Neural cell (in vitro differentiated cells): ENCODE measurements around the gene PSMD4. TPM values are rescaled to one million over a fixed set of nuclear protein-coding genes. Genes with fewer than 3 reads are reported as not detected.

ENCODE experiments used
- H2AFZ ChIP-seq: fragments of 200-600, 300-800 bp; sonication (generic), shearing (Covaris generic); 2 replicates; pipeline ENCODE4 v1.6.0; 2014; ENCODE audit warnings: low read depth, mild to moderate bottlenecking, antibody characterized with exemption, low read length, moderate library complexity
- H3F3A ChIP-seq: fragments of 200-600 bp; shearing (Covaris generic); 2 replicates; pipeline ENCODE4 v1.6.1; 2016; ENCODE audit warnings: mild to moderate bottlenecking, moderate library complexity, mixed read lengths, antibody characterized with exemption, low read length; ENCODE audit not compliant: insufficient read depth, poor library complexity, severe bottlenecking
- H3K27ac ChIP-seq: fragments of 200-600, 300-800 bp; sonication (generic), shearing (Covaris generic); 2 replicates; pipeline ENCODE4 v1.5.1; 2014; ENCODE audit warnings: mild to moderate bottlenecking, low read length, moderate library complexity
- H3K27me3 ChIP-seq: fragments of 300-800, 200-600 bp; sonication (generic), shearing (Covaris generic); 2 replicates; pipeline ENCODE4 v1.6.0; 2014; ENCODE audit warnings: mild to moderate bottlenecking, low read depth, low read length, moderate library complexity; ENCODE audit not compliant: insufficient read depth
- H3K36me3 ChIP-seq: fragments of 300-800, 200-600 bp; sonication (generic), shearing (Covaris generic); 2 replicates; pipeline ENCODE4 v1.5.1; 2014; ENCODE audit warnings: mild to moderate bottlenecking, antibody characterized with exemption, low read length, moderate library complexity; ENCODE audit not compliant: insufficient read depth
- H3K4me2 ChIP-seq: fragments of 300-800, 200-600 bp; sonication (generic), shearing (Covaris generic); 2 replicates; pipeline ENCODE4 v1.6.0; 2014; ENCODE audit warnings: mild to moderate bottlenecking, low read length
- H3K4me3 ChIP-seq: fragments of 300-800, 200-600 bp; sonication (generic), shearing (Covaris generic); 2 replicates; pipeline ENCODE4 v1.5.1; 2014; ENCODE audit warnings: mild to moderate bottlenecking, low read length, moderate library complexity
- H3K79me2 ChIP-seq: fragments of 200-600 bp; shearing (Covaris generic); replicated peaks from 2 replicates; pipeline ENCODE4 v1.6.0; 2014; ENCODE audit warnings: mild to moderate bottlenecking, low read length, moderate library complexity; ENCODE audit not compliant: insufficient read depth
- H3K9ac ChIP-seq: fragments of 300-800, 200-600 bp; sonication (generic), shearing (Covaris generic); 2 replicates; pipeline ENCODE4 v1.6.1; 2016; ENCODE audit warnings: mild to moderate bottlenecking, low read length, mixed read lengths
- H3K9me2 ChIP-seq: fragments of 200-600 bp; shearing (Covaris generic); 2 replicates; pipeline ENCODE4 v1.6.1; 2016; ENCODE audit warnings: mild to moderate bottlenecking, low read length, mixed read lengths; ENCODE audit not compliant: insufficient read depth
- H3K9me3 ChIP-seq: fragments of 200-600, 300-800 bp; sonication (generic), shearing (Covaris generic); 2 replicates; pipeline ENCODE4 v1.6.1; 2016; ENCODE audit warnings: mild to moderate bottlenecking, mixed run types, low read length, moderate library complexity, mixed read lengths
- H4K20me1 ChIP-seq: fragments of 200-600 bp; shearing (Covaris generic); 2 replicates; pipeline ENCODE4 v1.6.1; 2016; ENCODE audit warnings: mild to moderate bottlenecking, mixed run types; ENCODE audit not compliant: insufficient read depth
- EP300 ChIP-seq: fragments of 450-650 bp; conservative IDR thresholded peaks from 2 replicates; pipeline ENCODE4 v1.6.1; 2014; ENCODE audit warnings: antibody characterized with exemption, mild to moderate bottlenecking, moderate library complexity; ENCODE audit not compliant: poor library complexity, severe bottlenecking
- EZH2 ChIP-seq: fragments of 200-600, 300-800 bp; shearing (Covaris generic), sonication (generic); IDR thresholded peaks from 2 replicates; pipeline ENCODE4 v1.6.1; 2014; ENCODE audit warnings: antibody characterized with exemption, low read length, borderline replicate concordance, mild to moderate bottlenecking; ENCODE audit not compliant: insufficient read depth, poor library complexity, severe bottlenecking
- MXI1 ChIP-seq: fragments of 450-650 bp; conservative IDR thresholded peaks from 2 replicates; pipeline ENCODE4 v1.6.1; 2014; ENCODE audit warnings: antibody characterized with exemption, mild to moderate bottlenecking; ENCODE audit not compliant: poor library complexity, severe bottlenecking
- POLR2AphosphoS5 ChIP-seq: IDR thresholded peaks from 2 replicates; pipeline ENCODE4 v1.6.1; 2012
- RAD21 ChIP-seq: fragments of 450-650 bp; conservative IDR thresholded peaks from 2 replicates; pipeline ENCODE4 v1.6.1; 2014; ENCODE audit warnings: antibody characterized with exemption, mild to moderate bottlenecking, moderate library complexity
- SMC3 ChIP-seq: fragments of 450-650 bp; conservative IDR thresholded peaks from 2 replicates; pipeline ENCODE4 v1.6.1; 2014; ENCODE audit warnings: antibody characterized with exemption, mild to moderate bottlenecking, moderate library complexity; ENCODE audit not compliant: poor library complexity
- TAF1 ChIP-seq: IDR thresholded peaks from 2 replicates; pipeline ENCODE4 v1.6.1; 2012; ENCODE audit warnings: low read depth
- polyA plus RNA-seq: library from polyadenylated mRNA; depleted of rRNA; stranded (reverse); fragments of >200 nt; gene quantifications from 2 replicates; pipeline ENCODE4 v1.2.3, GENCODE V29; 2014
- TF ChIP-seq, protein P1 (sequence below): IDR thresholded peaks from 2 replicates; pipeline ENCODE4 v1.6.1; 2012; ENCODE audit warnings: borderline replicate concordance
- TF ChIP-seq, protein P2 (sequence below): fragments of 450-650 bp; IDR thresholded peaks from 2 replicates; pipeline ENCODE4 v1.5.1; 2014; ENCODE audit warnings: antibody characterized with exemption, mild to moderate bottlenecking, moderate library complexity; ENCODE audit not compliant: poor library complexity, severe bottlenecking

Gene PSMD4
- polyA plus RNA-seq, 1 donor from 2014 or later, result 341 TPM

GRCh38 chr1:151210830-151211229, 43.7 kb upstream of the PSMD4 start:
- Histone ChIP-seq H2AFZ (no peak overlapping the region), H3K9me2 (no peaks in the 10 kb centered on the region), H3K4me2 (no peak overlapping the region), H3F3A (no peaks in the 10 kb centered on the region), H3K4me3 (no peak overlapping the region), H4K20me1 (peaks cover 4% of the 10 kb centered on the region), H3K79me2 (peaks cover 34% of the 10 kb centered on the region), H3K27me3 (no peaks in the 10 kb centered on the region), H3K9ac (no peak overlapping the region), H3K9me3 (no peaks in the 10 kb centered on the region), H3K36me3 (no peaks in the 10 kb centered on the region), H3K27ac (no peak overlapping the region)
- no peak for TF ChIP-seq EP300
- no peak for TF ChIP-seq SMC3
- TF ChIP-seq EZH2, result no peak
- no peak for TF ChIP-seq POLR2AphosphoS5
- TF ChIP-seq, protein P1, sequence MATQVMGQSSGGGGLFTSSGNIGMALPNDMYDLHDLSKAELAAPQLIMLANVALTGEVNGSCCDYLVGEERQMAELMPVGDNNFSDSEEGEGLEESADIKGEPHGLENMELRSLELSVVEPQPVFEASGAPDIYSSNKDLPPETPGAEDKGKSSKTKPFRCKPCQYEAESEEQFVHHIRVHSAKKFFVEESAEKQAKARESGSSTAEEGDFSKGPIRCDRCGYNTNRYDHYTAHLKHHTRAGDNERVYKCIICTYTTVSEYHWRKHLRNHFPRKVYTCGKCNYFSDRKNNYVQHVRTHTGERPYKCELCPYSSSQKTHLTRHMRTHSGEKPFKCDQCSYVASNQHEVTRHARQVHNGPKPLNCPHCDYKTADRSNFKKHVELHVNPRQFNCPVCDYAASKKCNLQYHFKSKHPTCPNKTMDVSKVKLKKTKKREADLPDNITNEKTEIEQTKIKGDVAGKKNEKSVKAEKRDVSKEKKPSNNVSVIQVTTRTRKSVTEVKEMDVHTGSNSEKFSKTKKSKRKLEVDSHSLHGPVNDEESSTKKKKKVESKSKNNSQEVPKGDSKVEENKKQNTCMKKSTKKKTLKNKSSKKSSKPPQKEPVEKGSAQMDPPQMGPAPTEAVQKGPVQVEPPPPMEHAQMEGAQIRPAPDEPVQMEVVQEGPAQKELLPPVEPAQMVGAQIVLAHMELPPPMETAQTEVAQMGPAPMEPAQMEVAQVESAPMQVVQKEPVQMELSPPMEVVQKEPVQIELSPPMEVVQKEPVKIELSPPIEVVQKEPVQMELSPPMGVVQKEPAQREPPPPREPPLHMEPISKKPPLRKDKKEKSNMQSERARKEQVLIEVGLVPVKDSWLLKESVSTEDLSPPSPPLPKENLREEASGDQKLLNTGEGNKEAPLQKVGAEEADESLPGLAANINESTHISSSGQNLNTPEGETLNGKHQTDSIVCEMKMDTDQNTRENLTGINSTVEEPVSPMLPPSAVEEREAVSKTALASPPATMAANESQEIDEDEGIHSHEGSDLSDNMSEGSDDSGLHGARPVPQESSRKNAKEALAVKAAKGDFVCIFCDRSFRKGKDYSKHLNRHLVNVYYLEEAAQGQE, result no peak
- TF ChIP-seq MXI1, result no peak
- TF ChIP-seq RAD21, result no peak
- TF ChIP-seq TAF1, result no peak
- TF ChIP-seq, protein P2, sequence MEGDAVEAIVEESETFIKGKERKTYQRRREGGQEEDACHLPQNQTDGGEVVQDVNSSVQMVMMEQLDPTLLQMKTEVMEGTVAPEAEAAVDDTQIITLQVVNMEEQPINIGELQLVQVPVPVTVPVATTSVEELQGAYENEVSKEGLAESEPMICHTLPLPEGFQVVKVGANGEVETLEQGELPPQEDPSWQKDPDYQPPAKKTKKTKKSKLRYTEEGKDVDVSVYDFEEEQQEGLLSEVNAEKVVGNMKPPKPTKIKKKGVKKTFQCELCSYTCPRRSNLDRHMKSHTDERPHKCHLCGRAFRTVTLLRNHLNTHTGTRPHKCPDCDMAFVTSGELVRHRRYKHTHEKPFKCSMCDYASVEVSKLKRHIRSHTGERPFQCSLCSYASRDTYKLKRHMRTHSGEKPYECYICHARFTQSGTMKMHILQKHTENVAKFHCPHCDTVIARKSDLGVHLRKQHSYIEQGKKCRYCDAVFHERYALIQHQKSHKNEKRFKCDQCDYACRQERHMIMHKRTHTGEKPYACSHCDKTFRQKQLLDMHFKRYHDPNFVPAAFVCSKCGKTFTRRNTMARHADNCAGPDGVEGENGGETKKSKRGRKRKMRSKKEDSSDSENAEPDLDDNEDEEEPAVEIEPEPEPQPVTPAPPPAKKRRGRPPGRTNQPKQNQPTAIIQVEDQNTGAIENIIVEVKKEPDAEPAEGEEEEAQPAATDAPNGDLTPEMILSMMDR, result no peak

DNA sequence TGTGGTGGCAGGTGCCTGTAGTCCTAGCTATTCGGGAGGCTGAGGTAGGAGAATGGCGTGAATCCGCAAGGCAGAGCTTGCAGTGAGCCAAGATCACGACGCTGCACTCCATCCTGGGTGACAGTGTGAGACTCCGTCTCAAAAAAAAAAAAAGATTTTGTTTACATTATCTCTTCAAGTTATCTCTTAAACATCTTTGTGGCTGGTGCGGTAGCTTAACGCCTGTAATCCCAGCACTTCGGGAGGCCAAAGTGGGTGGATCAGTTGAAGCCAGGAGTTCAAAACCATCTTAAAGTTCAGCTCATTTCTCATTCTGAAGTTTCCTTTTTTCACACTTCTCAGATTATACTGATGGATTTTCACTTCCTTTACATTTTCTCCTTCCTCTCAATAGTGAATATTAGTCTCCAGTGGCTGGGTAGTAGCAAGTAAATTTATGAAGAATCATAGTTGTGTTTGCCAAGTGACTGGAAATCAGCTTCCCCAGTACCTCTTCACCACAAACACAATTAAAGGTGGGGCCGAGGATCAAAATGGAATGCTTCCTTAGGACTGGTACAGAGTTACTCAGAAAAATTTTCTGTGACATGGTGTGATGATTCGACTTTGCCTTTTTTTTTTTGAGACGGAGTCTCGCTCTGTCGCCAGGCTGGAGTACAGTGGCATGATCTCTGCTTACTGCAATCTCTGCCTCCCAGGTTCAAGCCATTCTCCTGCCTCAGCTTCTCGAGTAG, 42.4 kb upstream of the PSMD4 start:
- Histone ChIP-seq H2AFZ (no peak overlapping the region), H3K27me3 (no peaks in the 10 kb centered on the region), H3K9ac (no peak overlapping the region), H4K20me1 (peaks cover 4% of the 10 kb centered on the region), H3F3A (no peaks in the 10 kb centered on the region), H3K4me3 (no peak overlapping the region), H3K9me3 (no peaks in the 10 kb centered on the region), H3K79me2 (peaks cover 32% of the 10 kb centered on the region), H3K9me2 (no peaks in the 10 kb centered on the region), H3K27ac (no peak overlapping the region), H3K36me3 (no peaks in the 10 kb centered on the region), H3K4me2 (no peak overlapping the region)
- TF ChIP-seq EZH2 (no peak), POLR2AphosphoS5 (no peak), TAF1 (no peak), RAD21 (no peak), MXI1 (no peak), SMC3 (no peak), EP300 (no peak)
- TF ChIP-seq, protein P1, result no peak
- TF ChIP-seq, protein P2, result no peak
